Lower lobe of right lung (tissue), 2 donors: ENCODE data around the gene VPS35. TPM values are rescaled to one million over a fixed set of nuclear protein-coding genes. Genes with fewer than 3 reads are reported as not detected.

Experiments
- ATAC-seq, 2 donors: fragments of 200-7000 bp; cut with Tn5 transposase; one replicate each; pipeline ENCODE4 v1.9.1; 2020 to 2022; ENCODE audit warnings: mild to moderate bottlenecking in 2 of 2, moderate library complexity in 2 of 2
- DNase-seq: peaks from one replicate; pipeline ENCODE4 v3.0.0-alpha.2; 2020
- H3K27ac ChIP-seq: fragments of 200-600 bp; one replicate; pipeline ENCODE4 v1.8.0; 2022
- H3K27me3 ChIP-seq: fragments of 200-600 bp; one replicate; pipeline ENCODE4 v1.8.0; 2022; ENCODE audit warnings: low read depth
- H3K36me3 ChIP-seq: fragments of 200-600 bp; one replicate; pipeline ENCODE4 v1.8.0; 2022; ENCODE audit warnings: mild to moderate bottlenecking
- H3K4me1 ChIP-seq: fragments of 200-600 bp; one replicate; pipeline ENCODE4 v1.8.0; 2022
- H3K4me3 ChIP-seq: fragments of 200-600 bp; one replicate; pipeline ENCODE4 v1.8.0; 2022; ENCODE audit warnings: mild to moderate bottlenecking
- H3K9me3 ChIP-seq: fragments of 200-600 bp; one replicate; pipeline ENCODE4 v1.8.0; 2022
- CTCF ChIP-seq: fragments of 200-600 bp; IDR thresholded peaks from one replicate; pipeline ENCODE4 v1.8.0; 2022; ENCODE audit warnings: antibody characterized with exemption, mild to moderate bottlenecking
- intact Hi-C: fragments of 100-400 bp; cut with DNase I; formaldehyde crosslinking; loops from one replicate; pipeline ENCODE4 v1.11.0; 2022
- long read RNA-seq: library from polyadenylated mRNA; unstranded; transcript quantifications from one replicate; pipeline ENCODE4 v2.0.0, GENCODE V29; 2021
- total RNA-seq: library from RNA; stranded (reverse); fragmentation: NEBNext Ultra II Directional; extraction: Animal tissue kit (Norgen Biotek cat#: 25700); gene quantifications from one replicate; pipeline ENCODE4 v1.2.1, GENCODE V29; 2021
- donor health status: DM: no; HTN: yes; CAD: no; lungs with severe emphysema.

Gene VPS35
- 98.9 TPM for total RNA-seq
- long read RNA-seq, full-length matches to known transcripts = 164 of 225 reads
- long read RNA-seq, partial matches to known transcripts = 24 of 225 reads
- long read RNA-seq, other reads (novel, unspliced or antisense) = 37 of 225 reads

GRCh38 chr16:46688654-46689364 is at the start of gene VPS35:
TSS of gene VPS35 (minus strand) at chr16:46689178. CDS start at chr16:46689133, 45 bp downstream.
- H3K27me3 ChIP-seq = no peaks in the 10 kb centered on the region
- ATAC-seq = peak; percentile 98 to 99
- peak; percentile 100 for DNase-seq
- peaks cover 39% of the 10 kb centered on the region for H3K4me1 ChIP-seq
- intact Hi-C loops = no loop called here
- peak within 1 kb of the TSS; percentile 88 for H3K27ac ChIP-seq
- peak; percentile 22 for TF ChIP-seq CTCF
- H3K36me3 ChIP-seq = no peaks in the 10 kb centered on the region
- no peaks in the 10 kb centered on the region for H3K9me3 ChIP-seq
- peak within 1 kb of the TSS; percentile 97 for H3K4me3 ChIP-seq

GRCh38 chr16:46737621-46738214 is 48.7 kb upstream of the VPS35 start:
- Histone ChIP-seq H3K36me3 (no peaks in the 10 kb centered on the region), H3K27ac (no peak overlapping the region), H3K27me3 (no peaks in the 10 kb centered on the region), H3K4me3 (no peak overlapping the region), H3K9me3 (no peaks in the 10 kb centered on the region), H3K4me1 (no peaks in the 10 kb centered on the region)
- intact Hi-C loops = no loop called here
- DNase-seq (no peak), ATAC-seq (no peak)
- no peak for TF ChIP-seq CTCF

DNA sequence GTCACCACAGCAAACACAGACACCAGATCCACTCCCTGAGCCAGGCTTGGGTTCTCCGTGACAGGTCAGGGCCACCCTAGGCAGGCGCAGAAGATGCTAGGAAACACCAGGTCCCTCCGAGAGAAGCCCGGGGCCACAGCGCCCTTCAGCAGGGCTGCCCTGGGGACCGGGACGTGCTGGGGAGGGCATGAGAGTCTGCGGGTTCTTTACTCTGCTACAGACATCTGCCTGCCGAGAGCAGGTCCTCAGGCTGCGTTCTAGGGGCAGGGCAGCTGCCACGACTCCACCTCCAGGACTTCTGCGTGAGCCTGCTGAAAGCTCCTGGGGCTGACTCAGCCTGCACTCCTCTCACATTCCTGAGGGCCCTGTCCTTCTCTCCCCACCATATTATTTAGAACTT is 47.7 kb upstream of the VPS35 start:
- ATAC-seq = no peak
- DNase-seq = no peak
- TF ChIP-seq CTCF = no peak

GRCh38 chr16:46733319-46733830 is 44.4 kb upstream of the VPS35 start:
- no peak for TF ChIP-seq CTCF
- Histone ChIP-seq H3K4me1 (no peaks in the 10 kb centered on the region), H3K9me3 (no peaks in the 10 kb centered on the region), H3K27ac (no peak overlapping the region), H3K4me3 (no peak overlapping the region), H3K36me3 (no peaks in the 10 kb centered on the region), H3K27me3 (no peaks in the 10 kb centered on the region)
- no peak for DNase-seq
- no peak for ATAC-seq
- intact Hi-C loops = no loop called here

More for the DNA sequence above, 47.7 kb upstream of the VPS35 start:
- Histone ChIP-seq H3K4me1 (no peaks in the 10 kb centered on the region), H3K27me3 (no peaks in the 10 kb centered on the region), H3K27ac (no peak overlapping the region), H3K9me3 (no peaks in the 10 kb centered on the region), H3K36me3 (no peaks in the 10 kb centered on the region), H3K4me3 (no peak overlapping the region)
- intact Hi-C loops = no loop called here

- no peak for TF ChIP-seq CTCF
- no peak overlapping the region for H3K4me3 ChIP-seq
- H3K27me3 ChIP-seq = no peaks in the 10 kb centered on the region
- no peak for DNase-seq
- H3K4me1 ChIP-seq = no peaks in the 10 kb centered on the region
- ATAC-seq = no peak
- no peak overlapping the region for H3K27ac ChIP-seq
- no peaks in the 10 kb centered on the region for H3K9me3 ChIP-seq
- intact Hi-C loops = no loop called here
- H3K36me3 ChIP-seq = no peaks in the 10 kb centered on the region
These were observed 43.6 kb upstream of the VPS35 start for GRCh38 chr16:46732561-46732960.
